Mesenchymal stem cell (in vitro differentiated cells and primary cell): ENCODE results near the gene RPL31.

Source experiments
- DNase-seq: peaks from one replicate; pipeline ENCODE4 v3.0.0-alpha.2; 2013
- H2AFZ ChIP-seq: one replicate; pipeline ENCODE4 v1.6.1; 2013; ENCODE audit warnings: low read depth, mild to moderate bottlenecking, control low read depth, inconsistent platforms, low read length, moderate library complexity
- H2AK5ac ChIP-seq: 2 replicates; pipeline ENCODE4 v1.6.1; 2013; ENCODE audit warnings: low read length, moderate library complexity, mild to moderate bottlenecking, inconsistent platforms; ENCODE audit not compliant: severe bottlenecking
- H2BK120ac ChIP-seq: one replicate; pipeline ENCODE4 v1.6.1; 2013; ENCODE audit warnings: low read depth, mild to moderate bottlenecking, inconsistent platforms, low read length, moderate library complexity
- H2BK12ac ChIP-seq, 2 experiments: one replicate each; pipeline ENCODE4 v1.6.1; 2013; ENCODE audit warnings: inconsistent platforms in 2 of 2, low read length in 2 of 2, mild to moderate bottlenecking in 2 of 2, moderate library complexity in 2 of 2, control low read depth in 1 of 2
- H2BK15ac ChIP-seq: one replicate; pipeline ENCODE4 v1.6.1; 2013; ENCODE audit warnings: mild to moderate bottlenecking, low read depth, inconsistent platforms; ENCODE audit not compliant: poor library complexity, severe bottlenecking
- H2BK5ac ChIP-seq: 2 replicates; pipeline ENCODE4 v1.6.1; 2013; ENCODE audit warnings: low read depth, mild to moderate bottlenecking, low read length, control low read depth, inconsistent platforms; ENCODE audit not compliant: poor library complexity, severe bottlenecking
- H3K14ac ChIP-seq, 2 experiments: one replicate each; pipeline ENCODE4 v1.6.1; 2013; ENCODE audit warnings: inconsistent platforms in 2 of 2, low read length in 2 of 2, control low read depth in 1 of 2, mild to moderate bottlenecking in 1 of 2, moderate library complexity in 1 of 2
- H3K18ac ChIP-seq, 2 experiments: one replicate each; pipeline ENCODE4 v1.6.1; 2013; ENCODE audit warnings: inconsistent platforms in 2 of 2, low read length in 2 of 2, control low read depth in 1 of 2, low read depth in 1 of 2, mild to moderate bottlenecking in 1 of 2
- H3K23ac ChIP-seq, 2 experiments: one replicate each; pipeline ENCODE4 v1.6.1; 2013; ENCODE audit warnings: inconsistent platforms in 2 of 2, low read length in 2 of 2, mild to moderate bottlenecking in 2 of 2, moderate library complexity in 2 of 2, control low read depth in 1 of 2
- H3K27ac ChIP-seq: 2 replicates; pipeline ENCODE4 v1.5.1; 2013; ENCODE audit warnings: mild to moderate bottlenecking, moderate library complexity, low read length, control low read depth, inconsistent platforms; ENCODE audit not compliant: poor library complexity, severe bottlenecking
- H3K27me3 ChIP-seq, 2 experiments: 2 replicates each; pipeline versions ENCODE4 v1.6.1 to v1.7.0; 2013; ENCODE audit warnings: low read length in 2 of 2, mild to moderate bottlenecking in 2 of 2, moderate library complexity in 2 of 2, control low read depth in 1 of 2, inconsistent platforms in 1 of 2; ENCODE audit not compliant: control insufficient read depth in 1 of 2, insufficient read depth in 1 of 2
- H3K36me3 ChIP-seq, 2 experiments: 2 replicates each; pipeline versions ENCODE4 v1.6.1 to v1.7.0; 2013; ENCODE audit warnings: low read length in 2 of 2, control low read depth in 1 of 2, inconsistent platforms in 1 of 2, low read depth in 1 of 2, mild to moderate bottlenecking in 1 of 2; ENCODE audit not compliant: insufficient read depth in 2 of 2, control insufficient read depth in 1 of 2
- H3K4ac ChIP-seq, 2 experiments: one replicate each; pipeline ENCODE4 v1.6.1; 2013; ENCODE audit warnings: inconsistent platforms in 2 of 2, low read length in 2 of 2, mild to moderate bottlenecking in 2 of 2, moderate library complexity in 2 of 2, control low read depth in 1 of 2, low read depth in 1 of 2
- H3K4me1 ChIP-seq: 2 replicates; pipeline ENCODE4 v1.6.1; 2013; ENCODE audit warnings: low read depth, low read length, control low read depth; ENCODE audit not compliant: control insufficient read depth, insufficient read depth
- H3K4me2 ChIP-seq: 2 replicates; pipeline ENCODE4 v1.6.1; 2013; ENCODE audit warnings: low read length, mild to moderate bottlenecking, inconsistent platforms; ENCODE audit not compliant: poor library complexity, severe bottlenecking
- H3K4me3 ChIP-seq, 2 experiments: 2 replicates each; pipeline versions ENCODE4 v1.5.1 to v1.7.0; 2013; ENCODE audit warnings: low read length in 2 of 2, mild to moderate bottlenecking in 2 of 2, control low read depth in 1 of 2, low read depth in 1 of 2; ENCODE audit not compliant: insufficient read depth in 1 of 2
- H3K79me1 ChIP-seq: replicated peaks from 2 replicates; pipeline ENCODE4 v1.6.1; 2013; ENCODE audit warnings: mild to moderate bottlenecking, control low read depth, low read length, inconsistent platforms; ENCODE audit not compliant: poor library complexity, severe bottlenecking
- H3K9ac ChIP-seq: 2 replicates; pipeline ENCODE4 v1.7.0; 2013; ENCODE audit warnings: mild to moderate bottlenecking, low read length, moderate library complexity
- H3K9me3 ChIP-seq: 2 replicates; pipeline ENCODE4 v1.7.0; 2013; ENCODE audit warnings: mild to moderate bottlenecking, low read length; ENCODE audit not compliant: control insufficient read depth
- H4K8ac ChIP-seq: one replicate; pipeline ENCODE4 v1.6.1; 2013; ENCODE audit warnings: inconsistent platforms, mild to moderate bottlenecking, low read length, moderate library complexity
- H4K91ac ChIP-seq: one replicate; pipeline ENCODE4 v1.6.1; 2013; ENCODE audit warnings: mild to moderate bottlenecking, low read length, inconsistent platforms
- WGBS: methylation state at CpG from one replicate; pipeline ENCODE4 v1.1.7; 2013; ENCODE audit warnings: mixed read lengths; 5-methylcytosine and 5-hydroxymethylcytosine counted together

RPL31 gene

DNA sequence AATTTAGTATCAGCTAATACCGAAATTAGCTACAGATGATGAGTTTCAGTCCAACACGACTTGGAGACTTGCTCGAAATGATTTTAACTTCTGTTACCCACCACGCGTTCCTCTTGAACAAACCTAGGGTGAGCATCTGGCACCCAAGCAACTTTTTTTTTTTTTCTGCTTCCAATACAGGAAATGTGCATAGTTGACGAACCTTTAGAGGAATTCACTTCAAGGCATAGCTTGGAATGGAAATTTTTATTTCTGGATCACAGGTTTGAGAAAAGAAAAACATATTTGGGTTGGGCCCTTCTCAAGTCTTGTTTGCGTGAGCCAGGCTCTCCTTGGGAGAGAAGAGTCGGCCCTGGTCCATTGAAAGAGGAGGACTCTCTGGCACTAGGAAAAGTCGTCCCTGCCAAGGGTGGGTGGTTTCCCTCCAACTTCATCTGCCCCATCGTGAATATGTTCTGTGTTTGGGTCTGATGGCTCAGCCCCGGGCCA lies 37.4 kb upstream of the RPL31 start:
- Histone ChIP-seq H2AFZ (no peak overlapping the region), H3K14ac (no peak overlapping the region), H3K4me1 (peaks cover 2% of the 10 kb centered on the region), H3K27me3 (no peaks in the 10 kb centered on the region), H4K8ac (no peak overlapping the region), H3K9me3 (no peaks in the 10 kb centered on the region), H2AK5ac (no peak overlapping the region), H3K4ac (no peak overlapping the region), H4K91ac (no peak overlapping the region), H3K9ac (peak overlapping the region; percentile 13), H3K79me1 (no peaks in the 10 kb centered on the region), H3K27ac (no peak overlapping the region), H2BK15ac (no peak overlapping the region), H3K36me3 (peaks cover 0 to 18% of the 10 kb centered on the region in 2 experiments), H2BK12ac (no peak overlapping the region), H3K4me2 (no peak overlapping the region), H3K23ac (no peak overlapping the region), H3K4me3 (no peak overlapping the region), H2BK120ac (no peak overlapping the region), H3K18ac (no peak overlapping the region), H2BK5ac (no peak overlapping the region)
- WGBS = 86% methylated on average over 11 of the region's 11 CpGs
- DNase-seq = no peak

GRCh38 chr2:100965596-100965995 lies 36.5 kb upstream of the RPL31 start:
- no peak overlapping the region for H4K91ac ChIP-seq
- H3K9ac ChIP-seq = no peak overlapping the region
- no peak overlapping the region for H2BK5ac ChIP-seq
- no peak overlapping the region for H4K8ac ChIP-seq
- H2BK12ac ChIP-seq = no peak overlapping the region
- H3K36me3 ChIP-seq = peaks cover 0 to 21% of the 10 kb centered on the region in 2 experiments
- no peak overlapping the region for H3K4ac ChIP-seq
- no peaks in the 10 kb centered on the region for H3K79me1 ChIP-seq
- WGBS = 97% methylated on average over 3 of the region's 5 CpGs
- H2AFZ ChIP-seq = no peak overlapping the region
- H3K4me1 ChIP-seq = no peaks in the 10 kb centered on the region
- no peak overlapping the region for H2AK5ac ChIP-seq
- no peak overlapping the region for H3K4me3 ChIP-seq
- H3K14ac ChIP-seq = no peak overlapping the region
- no peak overlapping the region for H3K23ac ChIP-seq
- no peak overlapping the region for H2BK120ac ChIP-seq
- H3K4me2 ChIP-seq = no peak overlapping the region
- DNase-seq = no peak
- no peak overlapping the region for H2BK15ac ChIP-seq
- H3K9me3 ChIP-seq = no peaks in the 10 kb centered on the region
- no peaks in the 10 kb centered on the region for H3K27me3 ChIP-seq
- H3K27ac ChIP-seq = no peak overlapping the region
- no peak overlapping the region for H3K18ac ChIP-seq

DNA sequence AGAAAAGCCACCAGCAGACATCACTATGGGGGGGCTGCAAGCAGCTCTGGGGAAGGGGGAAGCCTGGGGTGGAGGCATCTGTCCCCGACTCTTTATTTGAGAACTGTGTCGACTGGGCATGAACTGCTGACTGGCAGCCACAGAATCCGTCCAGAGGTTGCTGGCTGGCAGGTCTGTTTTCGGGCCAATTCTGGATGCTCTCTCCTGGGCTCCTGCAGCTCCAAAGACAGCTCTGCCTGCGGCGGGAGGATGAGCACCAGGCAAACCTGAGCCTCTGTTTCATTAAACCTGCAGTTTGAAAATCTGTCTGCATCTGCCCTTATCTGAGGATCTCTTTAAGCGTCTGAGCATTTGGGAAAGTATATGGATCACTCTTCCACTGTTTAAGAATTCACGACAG lies 34.4 kb upstream of the RPL31 start:
- Histone ChIP-seq H3K14ac (no peak overlapping the region), H3K9me3 (no peaks in the 10 kb centered on the region), H2BK15ac (no peak overlapping the region), H3K27me3 (no peaks in the 10 kb centered on the region), H3K4me2 (no peak overlapping the region), H3K4ac (no peak overlapping the region), H2AK5ac (no peak overlapping the region), H2BK12ac (no peak overlapping the region), H3K27ac (no peak overlapping the region), H3K23ac (no peak overlapping the region), H3K9ac (no peak overlapping the region), H4K91ac (no peak overlapping the region), H4K8ac (no peak overlapping the region), H3K18ac (no peak overlapping the region), H3K4me1 (no peaks in the 10 kb centered on the region), H3K4me3 (no peak overlapping the region), H3K36me3 (peaks cover 0 to 37% of the 10 kb centered on the region in 2 experiments), H2BK120ac (no peak overlapping the region), H3K79me1 (no peaks in the 10 kb centered on the region), H2AFZ (no peak overlapping the region), H2BK5ac (no peak overlapping the region)
- WGBS = 90% methylated on average over 8 of the region's 8 CpGs
- DNase-seq = no peak

DNA sequence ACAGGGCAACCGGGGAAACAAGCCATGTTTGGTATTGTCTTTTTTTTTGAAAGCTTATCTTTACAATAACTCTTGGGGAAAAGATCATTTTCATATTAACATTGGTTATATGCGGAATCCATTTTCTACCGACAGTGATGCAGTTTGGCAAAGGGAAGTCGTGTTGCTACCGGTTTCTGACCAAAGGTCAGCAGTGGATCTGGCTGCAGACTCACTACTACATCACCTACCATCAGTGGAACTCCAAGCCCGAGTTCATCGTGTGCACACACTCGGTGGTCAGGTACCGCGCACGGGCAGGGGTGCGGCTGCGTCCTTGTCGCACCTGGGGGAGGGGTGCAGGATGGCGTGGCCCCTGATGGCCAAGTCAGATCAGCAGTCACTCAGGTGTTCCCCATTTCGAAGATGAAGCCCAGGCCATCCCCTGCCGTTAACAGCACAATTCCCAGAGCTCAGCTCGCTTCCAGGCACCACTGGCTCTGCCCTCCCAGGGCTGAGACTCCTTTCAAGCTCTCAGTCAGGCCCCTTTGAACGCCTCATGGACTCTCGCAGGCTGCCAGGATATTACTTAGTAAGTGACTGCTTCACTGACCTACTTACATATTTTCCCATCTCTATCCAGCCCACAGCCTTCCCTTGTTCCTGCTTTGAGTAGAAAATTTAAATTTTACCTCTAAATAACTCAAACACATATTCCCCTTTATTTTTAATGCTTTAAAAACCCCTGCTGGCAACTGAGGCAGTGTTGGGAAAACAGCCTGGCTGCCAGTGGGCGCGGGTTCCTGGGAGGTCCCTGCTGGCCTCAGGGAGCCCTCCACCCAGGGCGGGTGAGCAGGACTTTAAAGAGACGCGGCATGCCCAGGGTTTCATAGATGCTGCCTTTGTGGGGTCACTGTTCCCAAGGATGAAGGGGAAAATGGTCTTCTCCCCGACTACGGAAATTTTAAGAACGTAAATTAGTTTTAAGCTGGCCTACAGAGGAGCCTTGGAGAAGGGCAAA lies 33.6 kb upstream of the RPL31 start:
- Histone ChIP-seq H2BK5ac (no peak overlapping the region), H3K36me3 (peaks cover 0 to 41% of the 10 kb centered on the region in 2 experiments), H2BK12ac (no peak overlapping the region), H3K14ac (no peak overlapping the region), H3K4ac (no peak overlapping the region), H4K91ac (peak overlapping the region; percentile 43), H3K4me1 (no peaks in the 10 kb centered on the region), H3K4me3 (no peak overlapping the region), H2BK15ac (no peak overlapping the region), H3K18ac (no peak overlapping the region), H2AK5ac (no peak overlapping the region), H2AFZ (no peak overlapping the region), H3K4me2 (no peak overlapping the region), H3K9ac (no peak overlapping the region), H4K8ac (no peak overlapping the region), H3K9me3 (no peaks in the 10 kb centered on the region), H3K79me1 (no peaks in the 10 kb centered on the region), H3K27me3 (no peaks in the 10 kb centered on the region), H3K27ac (no peak overlapping the region), H2BK120ac (no peak overlapping the region), H3K23ac (no peak overlapping the region)
- 94% methylated on average over 27 of the region's 28 CpGs for WGBS
- DNase-seq = no peak
